Muscle of arm (tissue), 12 donors: ENCODE results near the gene ACAP2. TPM values are rescaled to one million over a fixed set of nuclear protein-coding genes. Genes with fewer than 3 reads are reported as not detected.
"Not testable (repeated sequence)": the region's sequence is repeated elsewhere in the genome, so short reads cannot be mapped to it uniquely, and the experiment has no call there.

ENCODE experiments used
- DNase-seq: peaks from one replicate; pipeline ENCODE4 v3.0.0-alpha.2; 2013
- polyA plus RNA-seq, 12 donors: library from polyadenylated mRNA; unstranded; fragments of 120-200 nt; gene quantifications; one replicate each; pipeline ENCODE4 v1.2.1, GENCODE V29; 2013; ENCODE audit not compliant: insufficient read length in 12 of 12

The ACAP2 gene
- polyA plus RNA-seq, 12 donors = 16.4 to 39.8 (median 24.7) TPM; not detected in 1

- DNase-seq = no peak
Measured at GRCh38 chr3:195394700-195395099, 48.1 kb downstream of the ACAP2 start.

- no peak for DNase-seq
Measured at GRCh38 chr3:195394024-195394423, 48.8 kb downstream of the ACAP2 start.

- DNase-seq = no peak
Measured at GRCh38 chr3:195388380-195388779, 54.4 kb downstream of the ACAP2 start.

GRCh38 chr3:195386739-195387138, 56.1 kb downstream of the ACAP2 start:
- no peak for DNase-seq

- no peak for DNase-seq
Measured at GRCh38 chr3:195385526-195385925, 57.3 kb downstream of the ACAP2 start.

GRCh38 chr3:195384952-195385351, 57.9 kb downstream of the ACAP2 start:
- DNase-seq = no peak

- DNase-seq = no peak
Measured at GRCh38 chr3:195372220-195372619, 70.6 kb downstream of the ACAP2 start.

- no peak for DNase-seq
Measured at GRCh38 chr3:195366200-195366925, 76.5 kb downstream of the ACAP2 start.

- DNase-seq = no peak
Measured at GRCh38 chr3:195365371-195365770, 77.4 kb downstream of the ACAP2 start.

GRCh38 chr3:195357797-195358196, 85.0 kb downstream of the ACAP2 start:
- not testable (repeated sequence) for DNase-seq

GRCh38 chr3:195356151-195357086, 86.4 kb downstream of the ACAP2 start:
- DNase-seq = no peak

- DNase-seq = not testable (repeated sequence)
Measured at GRCh38 chr3:195354009-195354408, 88.8 kb downstream of the ACAP2 start.

- no peak for DNase-seq
Measured at GRCh38 chr3:195352895-195353488, 89.8 kb downstream of the ACAP2 start.

GRCh38 chr3:195348426-195349115, 94.2 kb downstream of the ACAP2 start:
- DNase-seq = peak; percentile 57

GRCh38 chr3:195337747-195338146, 105.1 kb downstream of the ACAP2 start:
- DNase-seq = no peak

- DNase-seq = no peak
Measured at GRCh38 chr3:195334967-195335366, 107.9 kb downstream of the ACAP2 start.

GRCh38 chr3:195319060-195319459, 123.8 kb downstream of the ACAP2 start:
- no peak for DNase-seq

- no peak for DNase-seq
Measured at GRCh38 chr3:195312714-195313113, 130.1 kb downstream of the ACAP2 start.

GRCh38 chr3:195307711-195308110, 135.1 kb downstream of the ACAP2 start:
- no peak for DNase-seq

- DNase-seq = peak; percentile 8
Measured at GRCh38 chr3:195306369-195306768, 136.5 kb downstream of the ACAP2 start.

GRCh38 chr3:195302431-195302830, 140.4 kb downstream of the ACAP2 start:
- DNase-seq = no peak

GRCh38 chr3:195297446-195297845, 145.4 kb downstream of the ACAP2 start:
- no peak for DNase-seq
